Activated T-cell treated with anti-CD3 and anti-CD28 coated beads, Interleukin-2, amount 50 U/mL, for 4 hours (primary cell): ENCODE measurements around the gene SLC22A31. TPM values are rescaled to one million over a fixed set of nuclear protein-coding genes. Genes with fewer than 3 reads are reported as not detected.

Experiments
- ATAC-seq, 2 donors: fragments of 200-7000 bp; cut with Tn5 transposase; one replicate each; pipeline ENCODE4 v1.10.0; 2021
- DNase-seq: peaks from one replicate; pipeline ENCODE4 v3.0.0-alpha.2; 2020
- H3K27me3 Mint-ChIP-seq: one replicate; pipeline ENCODE4 v1.8.0; 2021; ENCODE audit warnings: low read depth, mixed read lengths
- H3K36me3 Mint-ChIP-seq: one replicate; pipeline ENCODE4 v1.8.0; 2022; ENCODE audit warnings: mixed read lengths; ENCODE audit not compliant: insufficient read depth
- H3K4me1 Mint-ChIP-seq: one replicate; pipeline ENCODE4 v1.8.0; 2021; ENCODE audit warnings: low read depth, mixed read lengths
- H3K4me3 Mint-ChIP-seq: one replicate; pipeline ENCODE4 v1.8.0; 2021; ENCODE audit warnings: mild to moderate bottlenecking, moderate library complexity, mixed read lengths
- H3K9me3 Mint-ChIP-seq: one replicate; pipeline ENCODE4 v1.8.0; 2021; ENCODE audit warnings: mixed read lengths
- total RNA-seq, 3 donors: library from RNA; stranded (reverse); gene quantifications; one replicate each; pipeline ENCODE4 v1.2.1, GENCODE V29; 2021

The SLC22A31 gene
- total RNA-seq, 3 donors from 2014 or later, result 0.49 to 0.66 (median 0.56) TPM

DNA sequence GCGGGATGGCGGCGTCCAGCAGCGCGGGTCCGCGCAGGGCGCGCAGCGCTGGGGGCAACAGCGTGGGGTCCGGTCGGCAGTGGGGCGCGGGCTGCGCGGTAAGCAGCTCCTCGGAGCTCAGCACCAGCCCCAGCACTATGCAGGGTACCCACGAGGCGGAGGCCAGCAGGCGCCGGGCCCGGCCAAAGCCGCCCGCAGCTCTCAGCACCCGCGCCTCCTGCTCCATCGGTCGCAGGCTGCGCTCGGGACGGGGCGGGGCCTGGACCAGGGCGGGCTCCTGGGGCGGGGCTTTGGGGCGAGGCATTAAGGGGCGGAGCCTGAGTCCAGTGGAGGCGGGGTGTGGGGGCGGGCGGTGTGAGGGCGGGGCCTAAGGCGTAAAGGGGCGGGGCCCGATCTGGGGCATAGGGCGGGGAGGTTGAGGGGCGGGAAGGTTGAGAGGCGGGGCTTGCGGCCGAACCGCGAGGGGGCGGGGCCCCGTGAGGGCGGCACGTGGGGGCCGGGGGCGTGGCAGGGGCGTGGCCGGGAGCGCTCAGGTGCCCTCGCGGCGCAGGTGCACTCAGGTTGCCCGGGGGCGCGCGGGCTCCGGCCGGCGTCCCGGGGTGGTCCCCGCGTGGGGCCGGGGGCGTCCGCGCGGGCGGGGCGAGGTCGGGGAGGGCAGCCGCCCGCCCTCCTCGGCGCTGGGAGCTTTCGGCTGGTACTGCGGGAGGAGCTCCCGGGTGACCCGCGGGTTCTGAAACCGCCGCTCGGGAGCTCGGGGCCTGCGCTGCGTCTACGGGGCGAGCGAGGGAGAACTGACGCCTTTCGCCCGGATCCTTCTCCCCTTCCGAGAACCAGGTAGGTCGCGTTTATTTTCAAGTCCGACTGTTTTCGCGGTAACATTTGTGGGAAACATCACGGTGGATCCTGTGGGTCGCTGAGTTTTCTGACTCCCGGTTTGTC lies 1.4 kb upstream of the SLC22A31 start:
- H3K36me3 Mint-ChIP-seq, result no peaks in the 10 kb centered on the region
- peaks cover 16% of the 10 kb centered on the region for H3K4me1 Mint-ChIP-seq
- peak overlapping the region; percentile 62 for H3K4me3 Mint-ChIP-seq
- ATAC-seq (peak; percentile 91), DNase-seq (peak; percentile 81)
- peaks cover 58% of the 10 kb centered on the region for H3K27me3 Mint-ChIP-seq
- H3K9me3 Mint-ChIP-seq, result peaks cover 7% of the 10 kb centered on the region

DNA sequence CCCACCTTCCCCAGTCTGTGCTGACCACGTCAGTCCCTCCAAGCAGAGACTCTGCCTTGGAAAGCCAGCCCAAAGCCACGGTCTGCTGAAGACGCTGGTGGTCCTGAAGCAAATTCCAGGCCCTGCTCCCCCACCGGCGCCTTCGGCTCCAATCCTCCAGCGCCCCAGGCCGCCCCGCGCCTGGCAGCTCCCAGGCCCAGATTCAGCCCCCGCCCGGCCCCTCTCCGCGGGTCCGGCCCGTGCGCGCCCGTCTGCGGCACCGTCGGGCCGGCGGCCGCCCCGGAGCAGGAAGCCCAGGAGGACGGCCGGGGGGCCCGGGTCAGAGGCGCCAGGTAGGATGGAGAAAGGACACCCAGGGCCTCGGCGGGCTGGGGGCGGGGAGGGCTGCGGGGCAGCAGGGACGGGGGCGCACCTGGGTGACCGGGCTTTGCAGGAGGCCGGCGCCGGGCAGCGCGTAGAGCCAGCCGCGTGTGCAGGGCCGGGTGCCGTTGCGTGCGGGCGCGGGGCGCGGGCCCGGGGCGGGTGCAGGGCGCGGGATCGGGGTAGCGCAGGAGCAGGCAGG lies 594 bp upstream of the SLC22A31 start:
- H3K4me3 Mint-ChIP-seq, result peak overlapping the region; percentile 35
- H3K4me1 Mint-ChIP-seq, result peaks cover 16% of the 10 kb centered on the region
- DNase-seq (no peak), ATAC-seq (peak; percentile 20 to 24)
- H3K27me3 Mint-ChIP-seq, result peaks cover 52% of the 10 kb centered on the region
- peaks cover 7% of the 10 kb centered on the region for H3K9me3 Mint-ChIP-seq
- no peaks in the 10 kb centered on the region for H3K36me3 Mint-ChIP-seq

GRCh38 chr16:89199241-89200123 lies 855 bp downstream of the SLC22A31 start:
- DNase-seq (no peak), ATAC-seq (no peak)
- Mint-ChIP-seq H3K9me3 (peaks cover 7% of the 10 kb centered on the region), H3K27me3 (peaks cover 46% of the 10 kb centered on the region), H3K4me1 (peaks cover 16% of the 10 kb centered on the region), H3K4me3 (no peak overlapping the region), H3K36me3 (no peaks in the 10 kb centered on the region)

- H3K27me3 Mint-ChIP-seq, result peaks cover 38% of the 10 kb centered on the region
- peaks cover 16% of the 10 kb centered on the region for H3K4me1 Mint-ChIP-seq
- H3K9me3 Mint-ChIP-seq, result peaks cover 7% of the 10 kb centered on the region
- DNase-seq, result no peak
- H3K36me3 Mint-ChIP-seq, result no peaks in the 10 kb centered on the region
- ATAC-seq, result no peak
- no peak overlapping the region for H3K4me3 Mint-ChIP-seq
These were observed 1.7 kb downstream of the SLC22A31 start for GRCh38 chr16:89198417-89199240.

GRCh38 chr16:89197633-89198416 lies 2.5 kb downstream of the SLC22A31 start:
- peaks cover 12% of the 10 kb centered on the region for H3K4me1 Mint-ChIP-seq
- ATAC-seq, result no peak
- H3K9me3 Mint-ChIP-seq, result peaks cover 2% of the 10 kb centered on the region
- no peaks in the 10 kb centered on the region for H3K36me3 Mint-ChIP-seq
- H3K4me3 Mint-ChIP-seq, result no peak overlapping the region
- peaks cover 30% of the 10 kb centered on the region for H3K27me3 Mint-ChIP-seq
- DNase-seq, result no peak

DNA sequence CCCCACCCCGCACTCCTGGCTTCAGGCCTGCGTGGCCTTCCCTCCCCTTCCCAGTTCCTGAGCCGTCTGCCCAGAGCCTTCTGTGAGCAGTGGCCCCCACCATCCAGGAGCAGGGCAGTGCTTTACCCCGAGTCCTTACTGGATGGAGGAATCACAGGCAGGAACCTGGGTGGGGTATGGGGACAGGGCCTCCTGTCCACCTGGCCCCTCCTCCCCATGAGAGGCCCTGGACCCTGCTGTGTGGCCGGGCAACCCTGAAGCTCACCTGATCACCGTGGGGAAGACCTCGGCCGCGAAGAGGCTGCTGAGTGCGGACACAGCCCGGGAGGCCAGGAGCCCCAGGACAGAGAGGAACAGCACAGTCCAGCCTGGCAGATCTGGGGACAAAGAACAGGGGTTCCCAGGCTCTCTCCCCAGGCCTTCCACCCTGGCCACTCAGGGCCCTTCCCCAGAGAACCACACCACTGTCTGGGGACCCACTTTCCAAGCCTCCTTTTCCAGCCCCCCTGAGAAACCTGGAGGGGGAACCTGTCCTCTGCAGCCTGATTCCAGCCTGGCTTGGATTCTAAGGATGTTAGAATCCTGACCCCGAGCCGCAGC lies 3.2 kb downstream of the SLC22A31 start:
- H3K27me3 Mint-ChIP-seq, result peaks cover 25% of the 10 kb centered on the region
- ATAC-seq, result no peak

DNA sequence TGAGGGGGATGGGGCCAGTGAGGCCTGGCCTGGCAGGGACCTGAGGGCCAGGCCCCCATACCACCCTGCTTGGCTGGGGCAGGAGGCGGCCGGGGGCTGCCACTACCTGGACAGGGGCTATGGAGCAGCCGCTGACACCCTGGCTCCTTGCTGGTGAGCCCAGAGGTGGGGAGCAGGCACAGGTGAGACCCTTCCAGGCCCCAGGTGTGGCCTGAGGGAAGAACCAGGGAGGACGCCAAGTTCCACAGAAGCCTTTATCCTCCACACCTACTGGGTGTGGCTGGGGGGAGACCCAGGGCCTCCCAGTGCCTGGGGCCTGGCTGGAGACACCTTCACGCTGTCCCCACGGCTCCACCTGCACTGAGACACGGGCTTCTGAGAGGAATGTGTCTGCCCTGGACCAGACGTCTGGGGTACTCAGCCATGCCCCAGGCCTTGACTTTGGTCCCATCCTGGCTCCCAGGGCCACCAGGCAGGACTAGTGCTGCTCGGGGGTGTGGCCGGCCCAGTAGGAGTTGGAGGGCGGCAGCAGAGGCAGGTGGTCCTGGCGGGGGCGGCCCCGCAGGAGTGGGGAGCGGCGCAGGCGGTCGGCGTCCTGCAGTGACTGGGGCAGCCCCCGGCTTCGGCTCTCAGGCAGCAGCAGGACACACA lies 4.7 kb downstream of the SLC22A31 start:
- H3K36me3 Mint-ChIP-seq, result no peaks in the 10 kb centered on the region
- peaks cover 5% of the 10 kb centered on the region for H3K4me1 Mint-ChIP-seq
- no peak for ATAC-seq
- H3K9me3 Mint-ChIP-seq, result no peaks in the 10 kb centered on the region
- no peak overlapping the region for H3K4me3 Mint-ChIP-seq
- no peak for DNase-seq
- peaks cover 21% of the 10 kb centered on the region for H3K27me3 Mint-ChIP-seq

More for the DNA sequence above, 3.2 kb downstream of the SLC22A31 start:
- Mint-ChIP-seq H3K36me3 (no peaks in the 10 kb centered on the region), H3K4me1 (peaks cover 8% of the 10 kb centered on the region), H3K9me3 (no peaks in the 10 kb centered on the region), H3K4me3 (no peak overlapping the region)
- DNase-seq, result no peak

- Mint-ChIP-seq H3K4me3 (no peak overlapping the region), H3K36me3 (no peaks in the 10 kb centered on the region), H3K4me1 (no peaks in the 10 kb centered on the region), H3K9me3 (no peaks in the 10 kb centered on the region), H3K27me3 (peaks cover 11% of the 10 kb centered on the region)
- ATAC-seq (no peak), DNase-seq (no peak)
These were observed 5.7 kb downstream of the SLC22A31 start for GRCh38 chr16:89194340-89195311.

DNA sequence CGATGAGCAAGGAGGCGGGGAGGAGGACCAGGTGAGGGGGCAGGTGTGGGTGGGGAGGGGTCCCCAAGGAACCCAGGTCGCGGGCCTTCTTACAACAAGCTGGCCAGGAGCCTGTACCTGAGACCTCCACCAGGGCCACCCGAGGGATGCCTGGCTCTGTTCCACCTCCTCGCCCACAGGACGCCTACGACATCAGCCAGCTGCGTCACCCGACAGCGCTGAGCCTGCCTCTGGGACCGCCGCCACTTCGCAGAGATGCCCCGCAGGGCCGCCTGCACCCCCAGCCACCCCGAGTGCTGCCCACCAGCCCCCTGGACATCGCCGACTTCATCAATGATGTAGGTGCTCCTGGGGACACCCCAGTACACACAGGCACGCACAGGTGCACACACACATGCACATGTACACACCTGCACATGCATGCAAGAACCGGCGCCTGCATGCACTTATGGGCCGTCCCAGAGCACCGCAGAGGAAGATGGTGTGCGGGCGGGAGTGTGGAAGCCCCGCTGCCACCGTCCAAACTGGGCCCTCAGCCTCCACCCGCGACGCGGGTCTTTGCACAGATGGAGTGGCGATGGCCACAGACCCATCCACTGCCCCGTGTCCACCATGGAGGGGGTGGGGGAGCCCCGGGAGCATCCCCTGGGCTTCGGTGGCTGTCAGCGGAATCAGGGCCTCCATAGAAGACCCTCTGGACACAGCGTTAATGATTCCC lies 6.6 kb downstream of the SLC22A31 start:
- Mint-ChIP-seq H3K4me3 (no peak overlapping the region), H3K4me1 (no peaks in the 10 kb centered on the region), H3K27me3 (peaks cover 6% of the 10 kb centered on the region), H3K36me3 (no peaks in the 10 kb centered on the region), H3K9me3 (no peaks in the 10 kb centered on the region)
- peak; percentile 7 for DNase-seq
- ATAC-seq, result no peak

DNA sequence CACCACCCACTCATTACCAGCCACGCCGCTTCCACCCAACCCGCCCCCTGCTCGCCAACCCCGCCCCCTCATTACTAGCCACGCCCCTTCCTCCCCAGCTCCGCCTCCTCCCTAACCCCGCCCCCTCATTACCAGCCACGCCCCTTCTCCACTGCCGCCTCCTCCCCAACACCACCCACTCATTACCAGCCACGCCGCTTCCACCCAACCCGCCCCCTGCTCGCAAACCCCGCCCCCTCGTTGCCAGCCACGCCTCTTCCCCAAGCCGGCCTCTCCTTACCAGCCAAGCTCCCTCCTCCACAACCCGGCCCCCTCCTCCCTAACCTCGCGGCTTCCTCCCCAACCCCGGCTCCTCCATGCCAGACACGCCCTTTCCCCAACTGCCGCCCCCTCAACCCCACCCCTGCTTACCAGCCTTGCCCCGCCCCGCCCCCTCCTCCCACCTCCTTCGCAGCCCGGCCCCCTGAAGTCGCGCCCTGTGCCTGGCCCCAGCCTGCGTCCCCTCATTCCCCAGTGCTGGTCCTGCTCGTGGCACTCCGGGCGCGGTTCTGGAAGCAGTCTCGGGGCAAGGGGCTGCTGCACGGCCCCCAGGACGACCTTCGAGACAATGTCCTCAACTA lies 7.3 kb downstream of the SLC22A31 start:
- peaks cover 3% of the 10 kb centered on the region for H3K27me3 Mint-ChIP-seq
- no peak for DNase-seq
- ATAC-seq, result peak; percentile 52 to 63
- no peaks in the 10 kb centered on the region for H3K36me3 Mint-ChIP-seq
- no peak overlapping the region for H3K4me3 Mint-ChIP-seq
- no peaks in the 10 kb centered on the region for H3K9me3 Mint-ChIP-seq
- H3K4me1 Mint-ChIP-seq, result no peaks in the 10 kb centered on the region
